A549 (cell line): ENCODE measurements around the gene LEKR1. TPM values are rescaled to one million over a fixed set of nuclear protein-coding genes. Genes with fewer than 3 reads are reported as not detected.

Source experiments
- ATAC-seq, 2 experiments: fragments of 200-7000 bp in 1 of 2; fragments of >200 bp in 1 of 2; cut with Nextera tagmentation in 1 of 2; cut with Tn5 transposase in 1 of 2; 3 replicates each; pipeline versions ENCODE4 v1.8.0 to v1.9.1; 2018 to 2020; ENCODE audit warnings: mild to moderate bottlenecking in 1 of 2, moderate library complexity in 1 of 2
- CTCF ChIA-PET: fragments of 300-600 bp; sonication (Branson Sonifier 250); formaldehyde crosslinking; extraction: SDS; loops from one replicate; lab custom pipeline; 2021; ENCODE audit warnings: antibody characterized with exemption, inconsistent platforms; lab: Yijun Ruan, JAX
- POLR2A ChIA-PET: fragments of 350-600 bp; formaldehyde crosslinking; extraction: SDS; loops from one replicate; lab custom pipeline; 2021; ENCODE audit warnings: antibody characterized with exemption, inconsistent platforms; lab: Yijun Ruan, JAX
- DNase-seq, 2 experiments: peaks; one replicate each; pipeline versions ENCODE4 v3.0.0 to v3.0.0-alpha.2; 2011 to 2016; ENCODE audit warnings: low read depth in 1 of 2, low spot score in 1 of 2
- FAIRE-seq: peaks from 2 replicates; lab custom pipeline; 2011; peaks lifted over from hg19 to GRCh38; lab: Jason Lieb, UNC
- H3K27ac ChIP-seq, 2 experiments: fragments of >200 bp; sonication (Bioruptor Twin); formaldehyde crosslinking; 3 replicates each; pipeline ENCODE4 v1.5.1; 2016 to 2017
- H3K4me1 ChIP-seq: fragments of >200 bp; sonication (Bioruptor Twin); formaldehyde crosslinking; 3 replicates; pipeline ENCODE4 v1.6.1; 2016
- H3K4me2 ChIP-seq: fragments of >200 bp; sonication (Bioruptor Twin); formaldehyde crosslinking; 3 replicates; pipeline ENCODE4 v1.6.1; 2016
- H3K4me3 ChIP-seq: fragments of >200 bp; sonication (Bioruptor Twin); formaldehyde crosslinking; 3 replicates; pipeline ENCODE4 v1.5.1; 2016
- H3K9me3 ChIP-seq: fragments of >200 bp; sonication (Bioruptor Twin); formaldehyde crosslinking; 3 replicates; pipeline ENCODE4 v1.6.1; 2016
- ATOH8 ChIP-seq: fragments of 250-450 bp; sonication (Bioruptor Pico); IDR thresholded peaks from 2 replicates; pipeline ENCODE4 v1.5.0; 2020; ENCODE audit warnings: low read depth, mild to moderate bottlenecking, moderate library complexity
- BCL3 ChIP-seq: fragments of >200 bp; sonication (Bioruptor Twin); formaldehyde crosslinking; IDR thresholded peaks from 3 replicates; pipeline ENCODE4 v1.6.1; 2016
- CEBPB ChIP-seq, 2 experiments: fragments of >200 bp in 1 of 2; sonication (Bioruptor Twin) in 1 of 2; formaldehyde crosslinking in 1 of 2; IDR thresholded peaks; 2 replicates each; pipeline ENCODE4 v1.6.1; 2012 to 2016
- CHD2 ChIP-seq: fragments of 150-350 bp; IDR thresholded peaks from 2 replicates; pipeline ENCODE4 v1.6.1; 2014; ENCODE audit warnings: low read length; ENCODE audit not compliant: partially characterized antibody
- CHD4 ChIP-seq: fragments of 200-600 bp; sonication (generic); IDR thresholded peaks from 2 replicates; pipeline ENCODE4 v1.6.1; 2016; ENCODE audit warnings: antibody characterized with exemption, mild to moderate bottlenecking, borderline replicate concordance
- ELK1 ChIP-seq: fragments of 150-350 bp; IDR thresholded peaks from 2 replicates; pipeline ENCODE4 v1.6.1; 2014; ENCODE audit warnings: low read depth, mild to moderate bottlenecking, low read length
- HMGXB4 ChIP-seq: fragments of 250-450 bp; sonication (Bioruptor Pico); IDR thresholded peaks from 2 replicates; pipeline ENCODE4 v1.5.0; 2021; ENCODE audit warnings: mild to moderate bottlenecking, moderate library complexity, borderline replicate concordance
- HOXA7 ChIP-seq: fragments of 250-450 bp; sonication (Bioruptor Pico); IDR thresholded peaks from 2 replicates; pipeline ENCODE4 v1.5.0; 2020; ENCODE audit warnings: mild to moderate bottlenecking, moderate library complexity
- HOXB5 ChIP-seq: fragments of 250-450 bp; sonication (Bioruptor Pico); IDR thresholded peaks from 2 replicates; pipeline ENCODE4 v1.5.0; 2020; ENCODE audit warnings: mild to moderate bottlenecking, moderate library complexity
- JUNB ChIP-seq: fragments of >200 bp; sonication (Bioruptor Twin); formaldehyde crosslinking; IDR thresholded peaks from 2 replicates; pipeline ENCODE4 v1.6.1; 2016
- KDM1A ChIP-seq: fragments of 200-600 bp; sonication (generic); IDR thresholded peaks from 2 replicates; pipeline ENCODE4 v1.6.1; 2016; ENCODE audit warnings: low read depth, mild to moderate bottlenecking
- KDM5A ChIP-seq: fragments of 200-600 bp; sonication (generic); IDR thresholded peaks from 2 replicates; pipeline ENCODE4 v1.6.1; 2016; ENCODE audit warnings: antibody characterized with exemption, mild to moderate bottlenecking
- MAFK ChIP-seq: fragments of 450-650 bp; IDR thresholded peaks from 2 replicates; pipeline ENCODE4 v1.6.1; 2014; ENCODE audit not compliant: partially characterized antibody
- MAZ ChIP-seq: fragments of 150-350 bp; IDR thresholded peaks from 2 replicates; pipeline ENCODE4 v1.6.1; 2014; ENCODE audit warnings: antibody characterized with exemption, low read depth, low read length, borderline replicate concordance
- NR3C1 ChIP-seq: fragments of >200 bp; sonication (Bioruptor Twin); formaldehyde crosslinking; IDR thresholded peaks from 3 replicates; pipeline ENCODE4 v1.6.1; 2017
- PHF8 ChIP-seq: fragments of 200-600 bp; sonication (generic); IDR thresholded peaks from 2 replicates; pipeline ENCODE4 v1.6.1; 2016; ENCODE audit warnings: low read depth, mild to moderate bottlenecking, antibody characterized with exemption, moderate library complexity, borderline replicate concordance
- POLR2A ChIP-seq: IDR thresholded peaks from 2 replicates; pipeline ENCODE4 v1.6.1; 2012; ENCODE audit warnings: mild to moderate bottlenecking, low read length
- POLR2AphosphoS2 ChIP-seq: conservative IDR thresholded peaks from 2 replicates; pipeline ENCODE4 v1.6.1; 2012; ENCODE audit warnings: low read length, improper control_type of control experiment, inconsistent platforms
- RAD21 ChIP-seq, 2 experiments: fragments of >200 bp in 1 of 2; sonication (Bioruptor Twin) in 1 of 2; formaldehyde crosslinking in 1 of 2; IDR thresholded peaks in 1 of 2; conservative IDR thresholded peaks in 1 of 2; 2 replicates in 1 of 2; 3 replicates in 1 of 2; pipeline ENCODE4 v1.6.1; 2012 to 2018; ENCODE audit warnings: inconsistent platforms in 1 of 2
- RARB ChIP-seq: fragments of 250-450 bp; sonication (Bioruptor Pico); IDR thresholded peaks from 2 replicates; pipeline ENCODE4 v1.8.0; 2021; ENCODE audit warnings: mild to moderate bottlenecking, moderate library complexity
- RCOR1 ChIP-seq: fragments of 150-350 bp; IDR thresholded peaks from 2 replicates; pipeline ENCODE4 v1.6.1; 2014; ENCODE audit warnings: antibody characterized with exemption, low read length, low read depth
- TFCP2L1 ChIP-seq: fragments of 250-450 bp; sonication (Bioruptor Pico); IDR thresholded peaks from 2 replicates; pipeline ENCODE4 v1.5.0; 2021; ENCODE audit warnings: mild to moderate bottlenecking
- TP53 ChIP-seq: fragments of 250-450 bp; sonication (Bioruptor Pico); IDR thresholded peaks from 2 replicates; pipeline ENCODE4 v1.5.0; 2021; ENCODE audit warnings: mild to moderate bottlenecking, moderate library complexity
- USF2 ChIP-seq: fragments of 450-650 bp; IDR thresholded peaks from 2 replicates; pipeline ENCODE4 v1.6.1; 2014; ENCODE audit warnings: antibody characterized with exemption
- ZSCAN20 ChIP-seq: fragments of 250-450 bp; sonication (Bioruptor Pico); IDR thresholded peaks from 2 replicates; pipeline ENCODE4 v1.8.0; 2022; ENCODE audit warnings: mild to moderate bottlenecking, moderate library complexity
- WGBS: methylation state at CpG from one replicate; pipeline ENCODE4 v1.1.6; 2017; ENCODE audit errors: missing lambda C conversion rate; 5-methylcytosine and 5-hydroxymethylcytosine counted together
- polyA plus RNA-seq, 4 experiments: library from polyadenylated mRNA; depleted of rRNA in 3 of 4; stranded (reverse); fragments of >200 nt; fragmentation: RNase III in 1 of 4; extraction: RNeasy Plus Mini Kit Qiagen cat#74134 plus additional on column Dnase treatment in 1 of 4; gene quantifications; 2 replicates in 3 of 4; 3 replicates in 1 of 4; pipeline ENCODE4 v1.2.3, GENCODE V29; 2011 to 2017

The LEKR1 gene
- polyA plus RNA-seq, 2 of the 4 experiments (the other 2 are of a cell fraction), result 1.3 to 1.4 TPM

GRCh38 chr3:157075693-157076420 lies 249.7 kb downstream of the LEKR1 start:
- WGBS, result 57% methylated on average over 7 of the region's 7 CpGs
- H3K4me2 ChIP-seq, result no peak overlapping the region
- H3K4me3 ChIP-seq, result no peak overlapping the region
- DNase-seq, result no peak
- POLR2A ChIA-PET, result no interaction called here
- FAIRE-seq, result no peak
- H3K27ac ChIP-seq, result no peak overlapping the region
- H3K9me3 ChIP-seq, result no peaks in the 10 kb centered on the region
- no peaks in the 10 kb centered on the region for H3K4me1 ChIP-seq
- CTCF ChIA-PET, result interaction anchor here (1.4 kb wide), 1 partner anchor 25 kb away, joined by 3 read pairs; no protein-coding TSS in a partner anchor
- no peak for ATAC-seq
- TF ChIP-seq ATOH8 (CRISPR knock-in tag), result no peak
- no peak for TF ChIP-seq NR3C1
- no peak for TF ChIP-seq MAFK
- no peak for TF ChIP-seq PHF8
- no peak for TF ChIP-seq RCOR1
- TF ChIP-seq TP53, result no peak
- TF ChIP-seq POLR2A, result no peak
- TF ChIP-seq BCL3, result no peak
- TF ChIP-seq RAD21 (conservative IDR thresholded peaks at IDR 0.05 in 1 of 2, IDR thresholded peaks at IDR 0.05 in 1 of 2), result no peak
- TF ChIP-seq CHD2, result no peak
- no peak for TF ChIP-seq HOXA7 (CRISPR knock-in tag)
- no peak for TF ChIP-seq HOXB5 (CRISPR knock-in tag)

GRCh38 chr3:157077565-157077991 lies 251.4 kb downstream of the LEKR1 start:
- no peak for ATAC-seq
- no peak overlapping the region for H3K27ac ChIP-seq
- TF ChIP-seq NR3C1 (no peak), POLR2AphosphoS2 (no peak), KDM5A (no peak), CHD4 (no peak), TFCP2L1 (CRISPR knock-in tag) (no peak), JUNB (no peak), USF2 (no peak), KDM1A (no peak), HMGXB4 (CRISPR knock-in tag) (no peak), MAZ (no peak), ELK1 (no peak), ZSCAN20 (CRISPR knock-in tag) (no peak), RARB (CRISPR knock-in tag) (no peak), ATOH8 (CRISPR knock-in tag) (no peak), POLR2A (no peak), CEBPB (IDR thresholded peaks at IDR 0.05) (no peak)
- 90% methylated on average over 3 of the region's 4 CpGs for WGBS
- CTCF ChIA-PET, result interaction anchor here (0.9 kb wide), 1 partner anchor 543 kb away, joined by 3 read pairs; no protein-coding TSS in a partner anchor
- H3K4me3 ChIP-seq, result no peak overlapping the region
- no peak overlapping the region for H3K4me2 ChIP-seq
- peak in 1 of 2 experiments; percentile 19 for DNase-seq
- H3K9me3 ChIP-seq, result no peaks in the 10 kb centered on the region
- no peak for FAIRE-seq
- H3K4me1 ChIP-seq, result peaks cover 7% of the 10 kb centered on the region; the same call in 1 of the 3 replicates
- POLR2A ChIA-PET, result interaction anchor here (2.0 kb wide), 1 partner anchor 11 kb away, joined by 11 read pairs; no protein-coding TSS in a partner anchor
